GM23338 (cell line): ENCODE results near the gene BANP. TPM values are rescaled to one million over a fixed set of nuclear protein-coding genes. Genes with fewer than 3 reads are reported as not detected.

Source experiments
- ATAC-seq: fragments of 200-7000 bp; cut with Tn5 transposase; 3 replicates; pipeline ENCODE4 v1.9.1; 2020
- DNase-seq: peaks from one replicate; pipeline ENCODE4 v3.0.0-alpha.2; 2015; ENCODE audit warnings: low spot score
- H2AFZ ChIP-seq: fragments of 200-600 bp; sonication (generic); 2 replicates; pipeline ENCODE4 v1.8.0; 2016; ENCODE audit warnings: antibody characterized with exemption, mild to moderate bottlenecking, moderate library complexity
- H3F3A ChIP-seq: fragments of 200-600 bp; sonication (generic); replicated peaks from 2 replicates; pipeline ENCODE4 v1.8.0; 2017; ENCODE audit warnings: antibody characterized with exemption, mixed run types, low read depth
- H3K27ac ChIP-seq: fragments of 200-600 bp; sonication (generic); 2 replicates; pipeline ENCODE4 v1.6.1; 2016; ENCODE audit warnings: low read depth
- H3K27me3 ChIP-seq: fragments of 200-600 bp; sonication (generic); 2 replicates; pipeline ENCODE4 v1.8.0; 2016; ENCODE audit warnings: mild to moderate bottlenecking, mixed run types, moderate library complexity; ENCODE audit not compliant: insufficient read depth
- H3K36me3 ChIP-seq: fragments of 200-600 bp; sonication (generic); 2 replicates; pipeline ENCODE4 v1.8.0; 2016; ENCODE audit warnings: mild to moderate bottlenecking; ENCODE audit not compliant: insufficient read depth
- H3K4me1 ChIP-seq: fragments of 200-600 bp; sonication (generic); 2 replicates; pipeline ENCODE4 v1.8.0; 2016; ENCODE audit warnings: mild to moderate bottlenecking, moderate library complexity; ENCODE audit not compliant: insufficient read depth
- H3K4me2 ChIP-seq: fragments of 200-600 bp; sonication (generic); 2 replicates; pipeline ENCODE4 v1.7.1; 2017; ENCODE audit warnings: mixed run types
- H3K4me3 ChIP-seq: fragments of 200-600 bp; sonication (generic); 2 replicates; pipeline ENCODE4 v1.6.1; 2016; ENCODE audit warnings: mixed run types
- H3K79me2 ChIP-seq: fragments of 200-600 bp; sonication (generic); replicated peaks from 2 replicates; pipeline ENCODE4 v1.8.0; 2017; ENCODE audit warnings: mild to moderate bottlenecking; ENCODE audit not compliant: insufficient read depth
- H3K9me2 ChIP-seq: fragments of 200-600 bp; sonication (generic); 2 replicates; pipeline ENCODE4 v1.8.0; 2017; ENCODE audit not compliant: insufficient read depth
- H4K20me1 ChIP-seq: fragments of 200-600 bp; sonication (generic); replicated peaks from 2 replicates; pipeline ENCODE4 v1.8.0; 2017; ENCODE audit warnings: mild to moderate bottlenecking; ENCODE audit not compliant: insufficient read depth
- H3K27ac Mint-ChIP-seq: 2 replicates; pipeline ENCODE4 v1.8.0; 2020; ENCODE audit warnings: inconsistent platforms, mild to moderate bottlenecking, moderate library complexity, mixed read lengths
- H3K27me3 Mint-ChIP-seq: 3 replicates; pipeline ENCODE4 v1.8.0; 2022; ENCODE audit warnings: low read depth, mild to moderate bottlenecking, moderate library complexity, mixed read lengths, inconsistent platforms; ENCODE audit not compliant: insufficient read depth, poor library complexity
- H3K36me3 Mint-ChIP-seq: 3 replicates; pipeline ENCODE4 v1.8.0; 2021; ENCODE audit warnings: low read depth, mild to moderate bottlenecking, inconsistent platforms, moderate library complexity, mixed read lengths
- H3K4me1 Mint-ChIP-seq: 3 replicates; pipeline ENCODE4 v1.8.0; 2020; ENCODE audit warnings: mild to moderate bottlenecking, inconsistent platforms, mixed read lengths
- H3K4me3 Mint-ChIP-seq: 3 replicates; pipeline ENCODE4 v1.8.0; 2021; ENCODE audit warnings: moderate library complexity, mild to moderate bottlenecking, inconsistent platforms, mixed read lengths
- H3K9me3 Mint-ChIP-seq: 3 replicates; pipeline ENCODE4 v1.8.0; 2020; ENCODE audit warnings: moderate library complexity, mild to moderate bottlenecking, inconsistent platforms, mixed read lengths
- CREB1 ChIP-seq: fragments of 250-450 bp; sonication (Bioruptor Pico); IDR thresholded peaks from 2 replicates; pipeline ENCODE4 v1.5.0; 2020; ENCODE audit warnings: low read depth, mild to moderate bottlenecking, moderate library complexity
- EZH2 ChIP-seq: fragments of 200-600 bp; sonication (generic); IDR thresholded peaks from one replicate; pipeline ENCODE4 v1.8.0; 2017; ENCODE audit warnings: antibody characterized with exemption, mild to moderate bottlenecking, low read depth; ENCODE audit not compliant: unreplicated experiment
- EZH2phosphoT487 ChIP-seq: fragments of 200-600 bp; sonication (generic); IDR thresholded peaks from one replicate; pipeline ENCODE4 v1.8.1; 2018; ENCODE audit warnings: antibody characterized with exemption; ENCODE audit not compliant: unreplicated experiment
- JUNB ChIP-seq: IDR thresholded peaks from one replicate; pipeline ENCODE4 v1.6.1; 2016; ENCODE audit warnings: antibody characterized with exemption; ENCODE audit not compliant: unreplicated experiment
- NANOG ChIP-seq: IDR thresholded peaks from 2 replicates; pipeline ENCODE4 v1.6.1; 2016; ENCODE audit warnings: antibody characterized with exemption, borderline replicate concordance
- POLR2AphosphoS5 ChIP-seq: IDR thresholded peaks from 2 replicates; pipeline ENCODE4 v1.6.1; 2016; ENCODE audit warnings: antibody characterized with exemption, low read depth
- ZNF114 ChIP-seq: fragments of 250-450 bp; sonication (Bioruptor Pico); IDR thresholded peaks from 2 replicates; pipeline ENCODE4 v1.5.0; 2020; ENCODE audit warnings: mild to moderate bottlenecking, moderate library complexity
- ZNF331 ChIP-seq: fragments of 250-450 bp; sonication (Bioruptor Pico); IDR thresholded peaks from 2 replicates; pipeline ENCODE4 v1.5.0; 2020; ENCODE audit warnings: low read depth, mild to moderate bottlenecking, moderate library complexity
- polyA plus RNA-seq: library from polyadenylated mRNA; unstranded; fragments of >200 nt; fragmentation: Nextera tagmentation; extraction: Ambion mirVana; gene quantifications from 2 replicates; pipeline ENCODE4 v1.2.1, GENCODE V29; 2016
- total RNA-seq: library from RNA; depleted of rRNA; stranded (reverse); fragments of >200 nt; shearing (Covaris generic); gene quantifications from 2 replicates; pipeline ENCODE4 v1.2.3, GENCODE V29; 2014
- TF ChIP-seq, protein P1 (sequence below): fragments of 250-450 bp; sonication (Bioruptor Pico); IDR thresholded peaks from 2 replicates; pipeline ENCODE4 v1.5.0; 2020; ENCODE audit warnings: mild to moderate bottlenecking, moderate library complexity

BANP gene
- total and polyA plus RNA-seq, 2 experiments from 2014 or later = 22.3 to 48.0 TPM

DNA sequence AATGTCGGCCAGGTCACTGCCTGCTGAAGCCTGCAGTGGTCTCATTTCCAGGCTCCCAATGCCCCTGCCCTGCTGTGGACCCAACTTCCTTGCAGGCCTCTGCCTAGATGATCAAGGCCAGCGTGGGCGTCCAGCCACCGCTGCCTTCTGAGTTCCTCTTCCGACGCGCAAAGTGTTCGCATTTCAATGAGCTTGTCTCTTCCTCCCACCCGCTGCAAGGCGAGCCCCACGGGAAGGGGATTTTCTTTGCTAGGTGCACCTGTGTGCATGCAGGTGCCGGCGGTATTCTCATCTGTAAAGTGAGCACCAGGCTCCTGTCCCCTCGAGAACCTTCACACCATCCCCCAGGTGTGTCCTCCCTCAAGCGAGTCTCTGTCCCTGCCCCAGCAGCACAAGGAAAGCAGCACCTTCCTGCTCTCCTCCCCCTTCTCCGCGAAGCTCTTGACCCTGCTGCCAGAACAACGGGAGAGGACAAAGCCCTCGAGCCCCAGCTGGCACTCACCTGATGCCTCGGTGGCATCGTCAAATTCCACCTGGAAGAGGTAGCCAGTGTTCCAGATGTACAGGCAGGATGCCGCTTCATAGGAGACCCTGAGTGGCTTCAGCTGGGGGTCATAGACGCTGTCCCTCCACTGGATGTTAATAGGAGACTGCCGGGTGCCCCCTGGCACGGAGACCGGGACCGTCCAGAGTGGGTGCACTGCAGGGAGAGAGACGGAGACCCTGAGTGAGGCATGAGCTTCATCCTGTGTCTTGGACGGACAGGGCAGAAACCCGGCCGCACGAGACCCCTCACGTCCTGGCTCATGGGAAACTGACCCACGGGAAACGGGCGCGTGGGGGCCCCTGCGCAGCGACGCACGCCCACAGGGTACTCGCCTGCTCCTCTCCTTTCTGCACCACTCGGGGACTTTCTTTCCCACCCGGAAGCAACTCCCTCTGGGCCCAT is 24.7 kb upstream of the BANP start:
- Mint-ChIP-seq H3K9me3 (no peaks in the 10 kb centered on the region), H3K27me3 (peaks cover 13% of the 10 kb centered on the region), H3K27ac (no peak overlapping the region), H3K4me1 (peaks cover 24% of the 10 kb centered on the region), H3K4me3 (no peak overlapping the region), H3K36me3 (no peaks in the 10 kb centered on the region)
- no peak; the same call in 2 of the 3 replicates for ATAC-seq
- Histone ChIP-seq H3K36me3 (no peaks in the 10 kb centered on the region), H3K4me2 (no peak overlapping the region), H4K20me1 (no peaks in the 10 kb centered on the region), H3K4me3 (no peak overlapping the region), H3F3A (no peaks in the 10 kb centered on the region), H2AFZ (no peak overlapping the region), H3K9me2 (no peaks in the 10 kb centered on the region), H3K4me1 (no peaks in the 10 kb centered on the region), H3K27ac (no peak overlapping the region), H3K79me2 (no peaks in the 10 kb centered on the region), H3K27me3 (no peaks in the 10 kb centered on the region)
- no peak for DNase-seq
- TF ChIP-seq, protein P1, sequence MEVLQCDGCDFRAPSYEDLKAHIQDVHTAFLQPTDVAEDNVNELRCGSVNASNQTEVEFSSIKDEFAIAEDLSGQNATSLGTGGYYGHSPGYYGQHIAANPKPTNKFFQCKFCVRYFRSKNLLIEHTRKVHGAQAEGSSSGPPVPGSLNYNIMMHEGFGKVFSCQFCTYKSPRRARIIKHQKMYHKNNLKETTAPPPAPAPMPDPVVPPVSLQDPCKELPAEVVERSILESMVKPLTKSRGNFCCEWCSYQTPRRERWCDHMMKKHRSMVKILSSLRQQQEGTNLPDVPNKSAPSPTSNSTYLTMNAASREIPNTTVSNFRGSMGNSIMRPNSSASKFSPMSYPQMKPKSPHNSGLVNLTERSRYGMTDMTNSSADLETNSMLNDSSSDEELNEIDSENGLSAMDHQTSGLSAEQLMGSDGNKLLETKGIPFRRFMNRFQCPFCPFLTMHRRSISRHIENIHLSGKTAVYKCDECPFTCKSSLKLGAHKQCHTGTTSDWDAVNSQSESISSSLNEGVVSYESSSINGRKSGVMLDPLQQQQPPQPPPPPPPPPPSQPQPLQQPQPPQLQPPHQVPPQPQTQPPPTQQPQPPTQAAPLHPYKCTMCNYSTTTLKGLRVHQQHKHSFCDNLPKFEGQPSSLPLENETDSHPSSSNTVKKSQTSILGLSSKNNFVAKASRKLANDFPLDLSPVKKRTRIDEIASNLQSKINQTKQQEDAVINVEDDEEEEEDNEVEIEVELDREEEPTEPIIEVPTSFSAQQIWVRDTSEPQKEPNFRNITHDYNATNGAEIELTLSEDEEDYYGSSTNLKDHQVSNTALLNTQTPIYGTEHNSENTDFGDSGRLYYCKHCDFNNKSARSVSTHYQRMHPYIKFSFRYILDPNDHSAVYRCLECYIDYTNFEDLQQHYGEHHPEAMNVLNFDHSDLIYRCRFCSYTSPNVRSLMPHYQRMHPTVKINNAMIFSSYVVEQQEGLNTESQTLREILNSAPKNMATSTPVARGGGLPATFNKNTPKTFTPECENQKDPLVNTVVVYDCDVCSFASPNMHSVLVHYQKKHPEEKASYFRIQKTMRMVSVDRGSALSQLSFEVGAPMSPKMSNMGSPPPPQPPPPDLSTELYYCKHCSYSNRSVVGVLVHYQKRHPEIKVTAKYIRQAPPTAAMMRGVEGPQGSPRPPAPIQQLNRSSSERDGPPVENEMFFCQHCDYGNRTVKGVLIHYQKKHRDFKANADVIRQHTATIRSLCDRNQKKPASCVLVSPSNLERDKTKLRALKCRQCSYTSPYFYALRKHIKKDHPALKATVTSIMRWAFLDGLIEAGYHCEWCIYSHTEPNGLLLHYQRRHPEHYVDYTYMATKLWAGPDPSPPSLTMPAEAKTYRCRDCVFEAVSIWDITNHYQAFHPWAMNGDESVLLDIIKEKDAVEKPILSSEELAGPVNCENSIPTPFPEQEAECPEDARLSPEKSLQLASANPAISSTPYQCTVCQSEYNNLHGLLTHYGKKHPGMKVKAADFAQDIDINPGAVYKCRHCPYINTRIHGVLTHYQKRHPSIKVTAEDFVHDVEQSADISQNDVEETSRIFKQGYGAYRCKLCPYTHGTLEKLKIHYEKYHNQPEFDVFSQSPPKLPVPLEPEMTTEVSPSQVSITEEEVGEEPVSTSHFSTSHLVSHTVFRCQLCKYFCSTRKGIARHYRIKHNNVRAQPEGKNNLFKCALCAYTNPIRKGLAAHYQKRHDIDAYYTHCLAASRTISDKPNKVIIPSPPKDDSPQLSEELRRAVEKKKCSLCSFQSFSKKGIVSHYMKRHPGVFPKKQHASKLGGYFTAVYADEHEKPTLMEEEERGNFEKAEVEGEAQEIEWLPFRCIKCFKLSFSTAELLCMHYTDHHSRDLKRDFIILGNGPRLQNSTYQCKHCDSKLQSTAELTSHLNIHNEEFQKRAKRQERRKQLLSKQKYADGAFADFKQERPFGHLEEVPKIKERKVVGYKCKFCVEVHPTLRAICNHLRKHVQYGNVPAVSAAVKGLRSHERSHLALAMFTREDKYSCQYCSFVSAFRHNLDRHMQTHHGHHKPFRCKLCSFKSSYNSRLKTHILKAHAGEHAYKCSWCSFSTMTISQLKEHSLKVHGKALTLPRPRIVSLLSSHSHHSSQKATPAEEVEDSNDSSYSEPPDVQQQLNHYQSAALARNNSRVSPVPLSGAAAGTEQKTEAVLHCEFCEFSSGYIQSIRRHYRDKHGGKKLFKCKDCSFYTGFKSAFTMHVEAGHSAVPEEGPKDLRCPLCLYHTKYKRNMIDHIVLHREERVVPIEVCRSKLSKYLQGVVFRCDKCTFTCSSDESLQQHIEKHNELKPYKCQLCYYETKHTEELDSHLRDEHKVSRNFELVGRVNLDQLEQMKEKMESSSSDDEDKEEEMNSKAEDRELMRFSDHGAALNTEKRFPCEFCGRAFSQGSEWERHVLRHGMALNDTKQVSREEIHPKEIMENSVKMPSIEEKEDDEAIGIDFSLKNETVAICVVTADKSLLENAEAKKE (CRISPR knock-in tag) = no peak
- no peak for TF ChIP-seq POLR2AphosphoS5
- no peak for TF ChIP-seq CREB1 (CRISPR knock-in tag)
- TF ChIP-seq EZH2 = no peak
- TF ChIP-seq ZNF114 (CRISPR knock-in tag) = no peak
- no peak for TF ChIP-seq ZNF331 (CRISPR knock-in tag)
- no peak for TF ChIP-seq EZH2phosphoT487
- no peak for TF ChIP-seq JUNB
- no peak for TF ChIP-seq NANOG
